Left renal cortex interstitium (tissue), 4 donors: ENCODE measurements around the gene CACNA1C. TPM values are rescaled to one million over a fixed set of nuclear protein-coding genes. Genes with fewer than 3 reads are reported as not detected.

Experiments used
- DNase-seq, 4 donors: peaks; one replicate each; pipeline ENCODE4 v3.0.0-alpha.2; 2013; ENCODE audit warnings: low read depth in 4 of 4, low spot score in 2 of 4, missing footprints in 1 of 4
- polyA plus RNA-seq, 4 donors: library from polyadenylated mRNA; unstranded; fragments of 120-200 nt; gene quantifications; one replicate each; pipeline ENCODE4 v1.2.1, GENCODE V29; 2013; ENCODE audit not compliant: insufficient read length in 4 of 4

CACNA1C gene
- polyA plus RNA-seq, 4 donors = 6.4 to 13.1 (median 8.9) TPM

- DNase-seq = no peak
Measured at GRCh38 chr12:2622460-2622859, 569.7 kb downstream of the CACNA1C start.

- no peak for DNase-seq
Measured at GRCh38 chr12:2623472-2623871, 570.7 kb downstream of the CACNA1C start.

- no peak for DNase-seq
Measured at GRCh38 chr12:2624543-2625288, 571.9 kb downstream of the CACNA1C start.

GRCh38 chr12:2625289-2625612 lies 572.5 kb downstream of the CACNA1C start:
- DNase-seq = no peak

- no peak for DNase-seq
Measured at GRCh38 chr12:2627076-2627834, 574.5 kb downstream of the CACNA1C start.

- no peak for DNase-seq
Measured at GRCh38 chr12:2627835-2628191, 575.0 kb downstream of the CACNA1C start.

GRCh38 chr12:2628401-2628800 lies 575.6 kb downstream of the CACNA1C start:
- DNase-seq = no peak

GRCh38 chr12:2629051-2629450 lies 576.3 kb downstream of the CACNA1C start:
- no peak for DNase-seq

- no peak for DNase-seq
Measured at GRCh38 chr12:2631653-2632350, 579.0 kb downstream of the CACNA1C start.

- DNase-seq = no peak
Measured at GRCh38 chr12:2633176-2633824, 580.5 kb downstream of the CACNA1C start.

GRCh38 chr12:2633825-2634200 lies 581.0 kb downstream of the CACNA1C start:
- DNase-seq = no peak

GRCh38 chr12:2634471-2634870 lies 581.7 kb downstream of the CACNA1C start:
- no peak for DNase-seq

- DNase-seq = no peak
Measured at GRCh38 chr12:2636741-2637340, 584.1 kb downstream of the CACNA1C start.

GRCh38 chr12:2637371-2637770 lies 584.6 kb downstream of the CACNA1C start:
- no peak for DNase-seq

- no peak for DNase-seq
Measured at GRCh38 chr12:2638273-2639019, 585.7 kb downstream of the CACNA1C start.

GRCh38 chr12:2639020-2639298 lies 586.2 kb downstream of the CACNA1C start:
- no peak for DNase-seq

- no peak for DNase-seq
Measured at GRCh38 chr12:2640281-2640680, 587.5 kb downstream of the CACNA1C start.

GRCh38 chr12:2640709-2641108 lies 587.9 kb downstream of the CACNA1C start:
- DNase-seq = no peak

- no peak for DNase-seq
Measured at GRCh38 chr12:2641207-2641606, 588.4 kb downstream of the CACNA1C start.

GRCh38 chr12:2641761-2642160 lies 589.0 kb downstream of the CACNA1C start:
- no peak for DNase-seq
